PC-9 (cell line): Measurements from ENCODE around the gene NR2F1-AS1. TPM values are rescaled to one million over a fixed set of nuclear protein-coding genes. Genes with fewer than 3 reads are reported as not detected.

ENCODE experiments used
- BruUV-seq: library from RNA; stranded (reverse); fragments of 400-500 nt; replicated peaks from 2 replicates; lab custom pipeline; 2021; lab: Mats Ljungman, UMichigan
- CTCF ChIA-PET: fragments of 300-600 bp; sonication (Branson Sonifier 250); formaldehyde crosslinking; loops from one replicate; lab custom pipeline; 2022; ENCODE audit warnings: antibody characterized with exemption; lab: Charles Lee
- POLR2A ChIA-PET: fragments of 300-600 bp; sonication (Branson Sonifier 250); formaldehyde crosslinking; loops from one replicate; lab custom pipeline; 2022; ENCODE audit warnings: antibody characterized with exemption; ENCODE audit not compliant: unreplicated experiment; lab: Charles Lee
- DNase-seq, 2 experiments: peaks; one replicate each; pipeline versions ENCODE4 v3.0.0 to v3.0.0-alpha.2; 2015 to 2022; ENCODE audit warnings: mixed read lengths in 1 of 2
- H2AFZ ChIP-seq: fragments of 200-600 bp; sonication (generic); 2 replicates; pipeline ENCODE4 v1.8.1; 2017; ENCODE audit warnings: antibody characterized with exemption
- H3F3A ChIP-seq: fragments of 200-600 bp; sonication (generic); 2 replicates; pipeline ENCODE4 v1.8.1; 2017; ENCODE audit warnings: antibody characterized with exemption, mild to moderate bottlenecking, low read depth; ENCODE audit not compliant: insufficient read depth
- H3K27ac ChIP-seq: fragments of 200-600 bp; sonication (generic); 2 replicates; pipeline ENCODE4 v1.6.1; 2016; ENCODE audit warnings: mixed run types
- H3K27me3 ChIP-seq: fragments of 200-600 bp; sonication (generic); 2 replicates; pipeline ENCODE4 v1.6.1; 2016; ENCODE audit warnings: low read depth, mixed run types; ENCODE audit not compliant: insufficient read depth
- H3K36me3 ChIP-seq: fragments of 200-600 bp; sonication (generic); 2 replicates; pipeline ENCODE4 v1.6.1; 2016; ENCODE audit warnings: low read depth, mixed run types
- H3K4me1 ChIP-seq: fragments of 200-600 bp; sonication (generic); replicated peaks from 2 replicates; pipeline ENCODE4 v1.6.1; 2016; ENCODE audit warnings: mixed run types; ENCODE audit not compliant: insufficient read depth
- H3K4me2 ChIP-seq: fragments of 200-600 bp; sonication (generic); 2 replicates; pipeline ENCODE4 v1.6.1; 2017; ENCODE audit warnings: mixed run types
- H3K4me3 ChIP-seq: fragments of 200-600 bp; sonication (generic); 2 replicates; pipeline ENCODE4 v1.6.1; 2016; ENCODE audit warnings: mixed run types
- H3K79me2 ChIP-seq: fragments of 200-600 bp; sonication (generic); 2 replicates; pipeline ENCODE4 v1.6.1; 2017; ENCODE audit warnings: low read depth, mixed run types
- H3K9me2 ChIP-seq: fragments of 200-600 bp; sonication (generic); 2 replicates; pipeline ENCODE4 v1.8.1; 2017; ENCODE audit warnings: mild to moderate bottlenecking; ENCODE audit not compliant: insufficient read depth
- H3K9me3 ChIP-seq: fragments of 200-600 bp; sonication (generic); 2 replicates; pipeline ENCODE4 v1.8.1; 2016; ENCODE audit warnings: low read depth; ENCODE audit not compliant: insufficient read depth
- H4K20me1 ChIP-seq: fragments of 200-600 bp; sonication (generic); 2 replicates; pipeline ENCODE4 v1.8.1; 2017; ENCODE audit not compliant: insufficient read depth
- EZH2 ChIP-seq: fragments of 200-600 bp; sonication (generic); IDR thresholded peaks from 2 replicates; pipeline ENCODE4 v1.8.0; 2017; ENCODE audit warnings: antibody characterized with exemption, low read depth
- intact Hi-C: fragments of 100-400 bp; cut with micrococcal nuclease; formaldehyde crosslinking; loops from one replicate; pipeline ENCODE4 v1.10.0; 2022; ENCODE audit not compliant: unreplicated experiment
- total RNA-seq: library from RNA; stranded (reverse); gene quantifications from 2 replicates; pipeline ENCODE4 v1.2.3, GENCODE V29; 2021
- TF ChIP-seq, protein P1 (sequence below): fragments of 200-600 bp; sonication (generic); conservative IDR thresholded peaks from 2 replicates; pipeline ENCODE4 v1.6.1; 2017; ENCODE audit warnings: mixed run types, antibody characterized with exemption, mild to moderate bottlenecking, moderate library complexity

NR2F1-AS1 gene
- total RNA-seq, 1 experiment from 2014 or later: 6.0 TPM

DNA sequence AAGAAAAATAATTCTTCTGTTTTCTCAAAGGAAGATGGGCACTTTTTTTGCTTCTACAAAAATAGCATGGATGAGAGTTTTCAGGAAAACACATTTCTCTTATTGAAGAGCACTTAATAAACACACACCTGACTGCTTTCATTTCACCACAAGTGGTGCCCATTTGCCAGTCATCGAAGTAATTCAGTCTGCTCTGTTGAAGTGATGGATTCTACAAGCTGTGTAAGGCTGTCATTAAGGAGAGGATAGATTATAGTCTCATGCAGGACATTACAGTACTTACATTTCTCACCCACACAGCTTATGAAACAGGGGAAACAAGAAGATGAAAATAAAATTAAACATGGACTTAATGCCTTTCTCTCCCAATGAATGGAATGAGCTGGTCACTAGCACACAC, 165.2 kb downstream of the NR2F1-AS1 start:
- Histone ChIP-seq H3K9me2 (no peaks in the 10 kb centered on the region), H3K79me2 (no peaks in the 10 kb centered on the region), H3K27me3 (no peaks in the 10 kb centered on the region), H3K27ac (no peak overlapping the region), H2AFZ (no peak overlapping the region), H3K36me3 (no peaks in the 10 kb centered on the region; the same call in 1 of the 2 replicates), H3K4me3 (no peak overlapping the region), H3K4me1 (no peaks in the 10 kb centered on the region), H3F3A (no peaks in the 10 kb centered on the region), H4K20me1 (no peaks in the 10 kb centered on the region), H3K4me2 (no peak overlapping the region), H3K9me3 (0 out of 2 replicates have a peak, but pooled peaks cover 3% of the 10 kb centered on the region)
- no peak for TF ChIP-seq EZH2
- TF ChIP-seq, protein P1, sequence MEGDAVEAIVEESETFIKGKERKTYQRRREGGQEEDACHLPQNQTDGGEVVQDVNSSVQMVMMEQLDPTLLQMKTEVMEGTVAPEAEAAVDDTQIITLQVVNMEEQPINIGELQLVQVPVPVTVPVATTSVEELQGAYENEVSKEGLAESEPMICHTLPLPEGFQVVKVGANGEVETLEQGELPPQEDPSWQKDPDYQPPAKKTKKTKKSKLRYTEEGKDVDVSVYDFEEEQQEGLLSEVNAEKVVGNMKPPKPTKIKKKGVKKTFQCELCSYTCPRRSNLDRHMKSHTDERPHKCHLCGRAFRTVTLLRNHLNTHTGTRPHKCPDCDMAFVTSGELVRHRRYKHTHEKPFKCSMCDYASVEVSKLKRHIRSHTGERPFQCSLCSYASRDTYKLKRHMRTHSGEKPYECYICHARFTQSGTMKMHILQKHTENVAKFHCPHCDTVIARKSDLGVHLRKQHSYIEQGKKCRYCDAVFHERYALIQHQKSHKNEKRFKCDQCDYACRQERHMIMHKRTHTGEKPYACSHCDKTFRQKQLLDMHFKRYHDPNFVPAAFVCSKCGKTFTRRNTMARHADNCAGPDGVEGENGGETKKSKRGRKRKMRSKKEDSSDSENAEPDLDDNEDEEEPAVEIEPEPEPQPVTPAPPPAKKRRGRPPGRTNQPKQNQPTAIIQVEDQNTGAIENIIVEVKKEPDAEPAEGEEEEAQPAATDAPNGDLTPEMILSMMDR: no peak
- no TSS peak for BruUV-seq
- no peak for DNase-seq
- POLR2A ChIA-PET: no interaction called here
- CTCF ChIA-PET: interaction anchor here (0.7 kb wide), 1 partner anchor 148 kb away, joined by 3 read pairs; no protein-coding TSS in a partner anchor
- intact Hi-C loops: no loop called here

GRCh38 chr5:93411716-93412115, 169.3 kb downstream of the NR2F1-AS1 start:
- Histone ChIP-seq H3F3A (no peaks in the 10 kb centered on the region), H3K4me3 (no peak overlapping the region), H3K4me2 (no peak overlapping the region), H3K27me3 (no peaks in the 10 kb centered on the region), H3K9me2 (no peaks in the 10 kb centered on the region), H3K79me2 (no peaks in the 10 kb centered on the region), H3K9me3 (0 out of 2 replicates have a peak, but pooled peaks cover 3% of the 10 kb centered on the region), H4K20me1 (no peaks in the 10 kb centered on the region), H3K4me1 (no peaks in the 10 kb centered on the region), H2AFZ (no peak overlapping the region), H3K36me3 (no peaks in the 10 kb centered on the region; the same call in 1 of the 2 replicates), H3K27ac (no peak overlapping the region)
- no peak for DNase-seq
- no TSS peak for BruUV-seq
- ChIA-PET POLR2A (no interaction called here), CTCF (no interaction called here)
- TF ChIP-seq, protein P1: no peak
- TF ChIP-seq EZH2: no peak
- intact Hi-C loops: no loop called here

DNA sequence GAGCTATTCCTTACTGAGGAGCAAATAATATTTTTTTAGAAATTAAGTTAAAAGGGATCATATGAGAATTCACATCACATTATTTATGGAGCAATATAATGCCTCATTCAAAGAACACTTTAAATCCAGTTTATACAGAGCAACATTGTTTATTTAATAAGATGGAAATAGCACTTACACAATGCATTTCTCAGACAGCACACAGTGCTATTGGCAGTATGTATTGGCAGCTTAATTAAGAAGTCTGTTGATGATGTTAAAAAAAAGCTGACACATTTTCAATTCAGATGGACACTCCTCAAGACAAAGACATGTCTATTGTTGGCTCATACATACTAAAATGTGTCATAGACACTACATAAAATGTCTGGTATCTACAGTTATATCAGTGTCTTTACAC, 171.3 kb downstream of the NR2F1-AS1 start:
- POLR2A ChIA-PET: no interaction called here
- Histone ChIP-seq H4K20me1 (no peaks in the 10 kb centered on the region), H3K4me3 (no peak overlapping the region), H3K4me2 (no peak overlapping the region), H3K79me2 (no peaks in the 10 kb centered on the region), H3K9me2 (no peaks in the 10 kb centered on the region), H3K36me3 (no peaks in the 10 kb centered on the region), H3K27ac (no peak overlapping the region), H3K27me3 (no peaks in the 10 kb centered on the region), H2AFZ (no peak overlapping the region), H3K9me3 (0 out of 2 replicates have a peak, but pooled peaks cover 3% of the 10 kb centered on the region), H3F3A (no peaks in the 10 kb centered on the region), H3K4me1 (no peaks in the 10 kb centered on the region)
- intact Hi-C loops: no loop called here
- TF ChIP-seq, protein P1: no peak
- no peak for TF ChIP-seq EZH2
- CTCF ChIA-PET: no interaction called here
- BruUV-seq: no TSS peak
- DNase-seq: no peak
